ENCODE results near the gene TRPV4.

DNA sequence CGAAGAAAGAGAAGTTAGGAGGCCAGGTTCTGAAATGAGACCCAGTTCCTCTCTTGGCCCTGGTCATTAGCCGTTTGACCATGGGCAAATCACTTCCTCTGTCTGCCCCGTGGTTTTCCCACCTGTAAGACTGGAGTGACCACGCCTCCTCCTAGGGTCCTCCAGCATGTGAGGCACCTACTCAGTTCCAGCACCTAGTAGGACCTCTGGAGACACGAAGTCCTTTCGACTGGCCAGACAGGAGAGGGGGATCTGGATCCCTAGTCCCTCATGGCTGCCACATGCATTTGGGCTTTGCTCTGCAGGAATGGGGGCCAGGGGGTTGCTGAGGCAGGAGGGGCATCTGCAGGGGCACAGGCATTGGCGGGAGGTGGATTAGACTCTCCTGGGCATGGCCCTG, 16.3 kb downstream of the TRPV4 start:
- TF ChIP-seq, protein P1, sequence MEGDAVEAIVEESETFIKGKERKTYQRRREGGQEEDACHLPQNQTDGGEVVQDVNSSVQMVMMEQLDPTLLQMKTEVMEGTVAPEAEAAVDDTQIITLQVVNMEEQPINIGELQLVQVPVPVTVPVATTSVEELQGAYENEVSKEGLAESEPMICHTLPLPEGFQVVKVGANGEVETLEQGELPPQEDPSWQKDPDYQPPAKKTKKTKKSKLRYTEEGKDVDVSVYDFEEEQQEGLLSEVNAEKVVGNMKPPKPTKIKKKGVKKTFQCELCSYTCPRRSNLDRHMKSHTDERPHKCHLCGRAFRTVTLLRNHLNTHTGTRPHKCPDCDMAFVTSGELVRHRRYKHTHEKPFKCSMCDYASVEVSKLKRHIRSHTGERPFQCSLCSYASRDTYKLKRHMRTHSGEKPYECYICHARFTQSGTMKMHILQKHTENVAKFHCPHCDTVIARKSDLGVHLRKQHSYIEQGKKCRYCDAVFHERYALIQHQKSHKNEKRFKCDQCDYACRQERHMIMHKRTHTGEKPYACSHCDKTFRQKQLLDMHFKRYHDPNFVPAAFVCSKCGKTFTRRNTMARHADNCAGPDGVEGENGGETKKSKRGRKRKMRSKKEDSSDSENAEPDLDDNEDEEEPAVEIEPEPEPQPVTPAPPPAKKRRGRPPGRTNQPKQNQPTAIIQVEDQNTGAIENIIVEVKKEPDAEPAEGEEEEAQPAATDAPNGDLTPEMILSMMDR (IDR thresholded peaks at IDR 0.05): no peak
- TF ChIP-seq NR2C2 (CRISPR knock-in tag; IDR thresholded peaks at IDR 0.05): no peak
- TF ChIP-seq, protein P2, sequence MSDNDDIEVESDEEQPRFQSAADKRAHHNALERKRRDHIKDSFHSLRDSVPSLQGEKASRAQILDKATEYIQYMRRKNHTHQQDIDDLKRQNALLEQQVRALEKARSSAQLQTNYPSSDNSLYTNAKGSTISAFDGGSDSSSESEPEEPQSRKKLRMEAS (CRISPR knock-in tag; IDR thresholded peaks at IDR 0.05): no peak
- TF ChIP-seq SMAD3 (CRISPR knock-in tag; IDR thresholded peaks at IDR 0.05; ENCODE audit: borderline replicate concordance): no peak
- no peak for TF ChIP-seq NR3C1 (CRISPR knock-in tag; conservative IDR thresholded peaks at IDR 0.05; ENCODE audit: low read depth)
